ENCODE measurements around the gene EPHB1. TPM values are rescaled to one million over a fixed set of nuclear protein-coding genes. Genes with fewer than 3 reads are reported as not detected.

EPHB1 gene
- total RNA-seq, 4 donors from 2014 or later = 0.16 to 1.5 (median 0.59) TPM

DNA sequence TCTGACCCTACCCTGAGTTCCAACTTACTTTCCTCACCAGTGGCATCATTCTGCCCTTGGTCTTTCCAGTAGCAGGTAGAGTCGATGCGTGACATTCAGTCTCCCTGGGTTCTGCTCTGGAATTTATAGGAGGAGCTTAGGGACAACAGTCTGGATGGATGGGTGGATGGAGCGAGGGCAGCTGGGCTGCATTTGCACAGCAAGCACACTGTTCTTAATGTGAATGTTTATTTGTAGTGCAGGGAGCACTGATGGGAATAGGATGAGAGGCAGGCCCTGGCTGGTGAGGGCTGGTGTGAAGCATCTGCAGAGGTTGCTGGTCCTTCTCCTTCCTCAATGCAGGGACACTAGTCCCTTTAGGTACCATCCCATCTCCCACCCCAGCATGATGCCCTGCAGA, 176.2 kb downstream of the EPHB1 start:
- TF ChIP-seq, protein P1, sequence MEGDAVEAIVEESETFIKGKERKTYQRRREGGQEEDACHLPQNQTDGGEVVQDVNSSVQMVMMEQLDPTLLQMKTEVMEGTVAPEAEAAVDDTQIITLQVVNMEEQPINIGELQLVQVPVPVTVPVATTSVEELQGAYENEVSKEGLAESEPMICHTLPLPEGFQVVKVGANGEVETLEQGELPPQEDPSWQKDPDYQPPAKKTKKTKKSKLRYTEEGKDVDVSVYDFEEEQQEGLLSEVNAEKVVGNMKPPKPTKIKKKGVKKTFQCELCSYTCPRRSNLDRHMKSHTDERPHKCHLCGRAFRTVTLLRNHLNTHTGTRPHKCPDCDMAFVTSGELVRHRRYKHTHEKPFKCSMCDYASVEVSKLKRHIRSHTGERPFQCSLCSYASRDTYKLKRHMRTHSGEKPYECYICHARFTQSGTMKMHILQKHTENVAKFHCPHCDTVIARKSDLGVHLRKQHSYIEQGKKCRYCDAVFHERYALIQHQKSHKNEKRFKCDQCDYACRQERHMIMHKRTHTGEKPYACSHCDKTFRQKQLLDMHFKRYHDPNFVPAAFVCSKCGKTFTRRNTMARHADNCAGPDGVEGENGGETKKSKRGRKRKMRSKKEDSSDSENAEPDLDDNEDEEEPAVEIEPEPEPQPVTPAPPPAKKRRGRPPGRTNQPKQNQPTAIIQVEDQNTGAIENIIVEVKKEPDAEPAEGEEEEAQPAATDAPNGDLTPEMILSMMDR (IDR thresholded peaks at IDR 0.05; ENCODE audit: low read depth) = no peak

DNA sequence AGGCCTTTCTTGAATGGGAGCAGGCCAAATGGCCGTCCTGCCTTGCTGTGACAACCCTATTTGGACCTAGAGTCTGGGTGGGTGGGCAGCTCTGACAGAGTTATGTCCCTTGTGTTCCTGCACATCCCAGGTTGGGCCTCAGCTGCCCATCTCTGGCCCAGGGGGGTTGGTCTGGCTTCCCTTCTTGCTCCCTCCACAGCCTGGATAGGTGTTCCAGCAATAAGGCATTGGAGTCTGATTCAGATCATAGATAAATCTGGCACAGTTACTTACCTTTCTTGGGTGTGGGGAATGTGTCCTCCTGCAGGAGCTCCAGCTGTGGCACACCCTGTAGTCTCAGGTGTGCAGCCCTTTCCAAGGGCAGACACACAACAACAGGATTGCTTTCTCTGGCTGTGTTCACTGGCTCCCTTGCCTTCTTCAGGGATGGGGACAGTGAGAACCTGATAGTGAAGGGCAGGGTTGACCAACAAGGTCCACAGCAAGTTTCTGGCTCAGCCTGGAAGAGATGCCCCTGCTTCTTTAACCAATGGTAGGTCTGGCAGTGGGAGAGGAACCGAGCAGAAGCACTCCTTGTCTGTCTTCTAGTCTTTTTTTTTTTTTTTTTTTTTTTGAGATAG, 177.9 kb downstream of the EPHB1 start:
- TF ChIP-seq, protein P1 (IDR thresholded peaks at IDR 0.05; ENCODE audit: low read depth) = no peak

DNA sequence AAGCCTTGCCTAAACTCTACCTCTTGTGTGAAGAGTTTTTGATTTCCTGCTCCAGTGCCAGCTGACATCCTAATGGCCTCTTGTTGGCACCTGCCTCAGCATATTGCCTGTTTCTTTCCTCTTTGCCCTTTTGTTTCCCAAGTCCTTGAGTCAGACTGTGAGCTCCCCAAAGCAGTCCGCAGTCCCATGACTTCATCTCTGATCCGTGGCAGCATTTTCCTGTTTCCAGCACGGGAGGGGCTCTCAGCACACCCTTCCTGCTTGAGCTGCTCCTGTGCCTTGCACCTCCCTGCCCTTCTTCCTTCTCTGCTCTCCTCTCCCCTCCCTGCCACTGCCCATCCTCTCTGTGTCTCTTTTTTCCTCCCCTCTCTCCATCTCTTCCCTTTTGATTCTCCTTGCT, 179.6 kb downstream of the EPHB1 start:
- TF ChIP-seq, protein P1 (IDR thresholded peaks at IDR 0.05; ENCODE audit: low read depth) = no peak

DNA sequence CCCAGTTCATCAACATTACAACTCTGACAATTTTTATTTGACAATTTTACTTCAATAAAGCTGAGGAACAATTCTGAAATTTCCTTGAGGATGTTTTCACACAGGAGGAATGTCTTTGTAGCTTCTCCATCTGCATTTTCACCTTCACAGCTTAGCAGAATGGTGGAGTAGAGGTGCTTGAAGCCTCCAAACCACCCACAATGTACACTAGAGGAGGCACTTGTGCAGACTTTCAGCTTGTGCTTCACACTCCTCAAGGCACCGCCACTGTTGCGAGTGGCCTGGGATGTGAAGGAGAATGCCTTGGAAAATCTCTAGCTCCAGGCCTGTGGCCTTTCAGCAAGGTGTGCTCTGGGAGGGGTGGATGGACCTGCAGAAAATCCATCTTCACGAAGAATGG, 181.9 kb downstream of the EPHB1 start:
- TF ChIP-seq, protein P1 (IDR thresholded peaks at IDR 0.05; ENCODE audit: low read depth) = no peak

DNA sequence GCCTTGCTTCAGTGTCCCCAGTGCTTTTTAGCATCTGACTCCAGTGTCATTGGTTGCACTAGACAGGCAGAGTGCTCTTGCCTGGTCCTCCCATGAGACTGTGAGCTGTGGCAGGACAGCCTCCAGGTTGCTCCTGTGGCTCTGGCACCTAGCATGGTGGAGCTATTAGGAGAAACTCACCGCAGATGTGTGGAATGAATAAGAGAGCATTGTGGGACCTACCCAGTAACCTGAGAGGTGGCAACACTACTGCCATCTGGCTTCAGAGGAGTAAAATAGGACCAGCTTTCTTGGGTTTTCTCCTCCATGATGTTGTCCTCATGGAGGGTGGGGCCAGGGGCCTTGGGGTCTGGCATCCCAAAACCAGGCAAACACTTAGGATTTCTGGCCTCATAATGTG, 183.6 kb downstream of the EPHB1 start:
- TF ChIP-seq, protein P1 (IDR thresholded peaks at IDR 0.05; ENCODE audit: low read depth) = no peak

DNA sequence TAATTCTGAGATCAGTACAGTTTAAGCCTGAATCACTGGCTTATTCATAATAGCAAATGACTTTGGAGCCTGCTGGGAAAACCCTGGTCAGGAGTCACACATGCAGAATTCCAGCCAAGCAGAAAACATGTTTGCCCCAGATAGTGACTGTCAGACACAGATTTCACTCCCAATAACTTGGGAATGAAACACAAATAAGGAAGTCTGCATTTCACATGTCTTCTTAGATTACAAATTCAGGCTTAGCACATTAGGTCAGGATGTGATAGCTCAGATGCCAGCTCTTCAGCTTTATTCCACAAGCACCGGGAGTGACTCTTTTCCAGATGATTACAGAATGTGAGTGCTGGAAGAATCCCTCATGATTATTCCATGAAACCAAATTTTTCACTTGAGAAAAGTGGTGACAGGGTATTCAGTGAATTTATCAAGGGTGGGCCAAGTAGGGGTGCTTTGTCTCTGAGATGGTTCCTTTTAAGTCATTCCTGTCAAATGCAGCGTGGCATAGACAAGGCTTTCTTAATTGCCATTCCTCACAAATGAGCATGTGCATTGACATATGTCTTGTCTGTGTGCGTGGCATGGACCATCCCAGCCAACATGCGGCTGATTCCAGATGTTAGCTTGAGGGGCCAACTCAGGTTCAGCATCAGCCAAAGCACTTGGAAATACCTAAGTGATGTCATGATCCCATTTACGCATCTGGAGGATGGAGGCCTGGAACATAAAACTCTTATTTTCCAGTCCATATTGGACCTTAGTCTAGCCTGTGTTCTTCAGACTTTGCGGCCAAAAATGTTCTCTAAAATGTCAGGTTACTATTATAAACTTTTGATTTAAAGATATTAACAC, 191.0 kb downstream of the EPHB1 start:
- TF ChIP-seq, protein P1 (IDR thresholded peaks at IDR 0.05; ENCODE audit: low read depth) = no peak

DNA sequence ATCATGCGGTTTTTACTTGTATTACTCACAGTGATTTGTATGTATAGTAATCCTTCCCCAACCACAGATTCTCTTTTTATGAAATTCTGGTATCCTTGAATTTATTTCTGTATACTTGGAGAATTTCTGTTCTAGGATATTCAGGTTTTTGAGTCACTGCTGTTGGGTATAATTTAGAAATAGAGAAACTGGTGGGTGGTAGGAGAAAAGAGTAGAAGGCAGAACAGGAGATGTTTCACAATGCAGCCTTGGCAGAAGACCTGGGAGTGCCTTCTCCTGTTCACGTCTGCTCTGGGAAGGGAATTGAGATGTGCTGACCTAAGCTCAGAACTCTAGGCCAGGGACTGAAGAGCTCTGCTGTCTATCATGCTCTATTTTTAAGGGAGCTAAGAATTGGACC, 193.6 kb downstream of the EPHB1 start:
- TF ChIP-seq, protein P1 (IDR thresholded peaks at IDR 0.05; ENCODE audit: low read depth) = no peak

Measured in subcutaneous adipose tissue (tissue), 4 donors.